H9 (cell line): Measurements from ENCODE around the gene LPP. TPM values are rescaled to one million over a fixed set of nuclear protein-coding genes. Genes with fewer than 3 reads are reported as not detected.

ENCODE experiments used
- DNase-seq: peaks from one replicate; pipeline ENCODE4 v3.0.0-alpha.2; 2017
- H2AFZ ChIP-seq: one replicate; pipeline ENCODE4 v1.6.1; 2013; ENCODE audit warnings: mild to moderate bottlenecking, low read length, control low read depth, moderate library complexity
- H2AK5ac ChIP-seq: 2 replicates; pipeline ENCODE4 v1.6.1; 2013; ENCODE audit warnings: low read length, control low read depth, mixed read lengths; ENCODE audit not compliant: insufficient read length
- H2BK120ac ChIP-seq: one replicate; pipeline ENCODE4 v1.6.1; 2013; ENCODE audit warnings: low read depth, mild to moderate bottlenecking, low read length, control low read depth, inconsistent platforms; ENCODE audit not compliant: poor library complexity, severe bottlenecking
- H2BK12ac ChIP-seq: 2 replicates; pipeline ENCODE4 v1.6.1; 2013; ENCODE audit warnings: low read length, control low read depth, mixed read lengths, low read depth; ENCODE audit not compliant: insufficient read length
- H2BK15ac ChIP-seq: 2 replicates; pipeline ENCODE4 v1.6.1; 2013; ENCODE audit warnings: low read depth, low read length, control low read depth
- H2BK20ac ChIP-seq: one replicate; pipeline ENCODE4 v1.6.1; 2013; ENCODE audit warnings: low read depth, mild to moderate bottlenecking, low read length, control low read depth, inconsistent platforms; ENCODE audit not compliant: poor library complexity, severe bottlenecking
- H2BK5ac ChIP-seq: 2 replicates; pipeline ENCODE4 v1.6.1; 2013; ENCODE audit warnings: low read length, control low read depth, mixed read lengths; ENCODE audit not compliant: insufficient read length
- H3K14ac ChIP-seq: 2 replicates; pipeline ENCODE4 v1.6.1; 2013; ENCODE audit warnings: low read length, control low read depth; ENCODE audit not compliant: insufficient read depth
- H3K18ac ChIP-seq: 2 replicates; pipeline ENCODE4 v1.6.1; 2013; ENCODE audit warnings: low read depth, mild to moderate bottlenecking, mixed read lengths, low read length, control low read depth; ENCODE audit not compliant: insufficient read length
- H3K23ac ChIP-seq: 2 replicates; pipeline ENCODE4 v1.6.1; 2013; ENCODE audit warnings: low read length, control low read depth, mixed read lengths, low read depth; ENCODE audit not compliant: insufficient read length
- H3K23me2 ChIP-seq: 2 replicates; pipeline ENCODE4 v1.6.1; 2013; ENCODE audit warnings: low read depth, mild to moderate bottlenecking, mixed read lengths, low read length, control low read depth; ENCODE audit not compliant: insufficient read length, poor library complexity, severe bottlenecking
- H3K27ac ChIP-seq: 2 replicates; pipeline ENCODE4 v1.5.1; 2013; ENCODE audit warnings: low read length, control low read depth, mixed read lengths, low read depth; ENCODE audit not compliant: insufficient read length
- H3K27me3 ChIP-seq: 2 replicates; pipeline ENCODE4 v1.6.1; 2013; ENCODE audit warnings: low read length, control low read depth, inconsistent platforms; ENCODE audit not compliant: insufficient read depth
- H3K4ac ChIP-seq: 2 replicates; pipeline ENCODE4 v1.6.1; 2013; ENCODE audit warnings: low read depth, mild to moderate bottlenecking, control low read depth, inconsistent platforms, low read length, moderate library complexity
- H3K4me1 ChIP-seq: 2 replicates; pipeline ENCODE4 v1.6.1; 2013; ENCODE audit warnings: low read length, control low read depth, inconsistent platforms; ENCODE audit not compliant: insufficient read depth
- H3K4me2 ChIP-seq: 2 replicates; pipeline ENCODE4 v1.6.1; 2013; ENCODE audit warnings: low read length, control low read depth, mixed read lengths; ENCODE audit not compliant: insufficient read length, insufficient read depth
- H3K56ac ChIP-seq: 2 replicates; pipeline ENCODE4 v1.6.1; 2013; ENCODE audit warnings: low read depth, mild to moderate bottlenecking, mixed read lengths, low read length, control low read depth; ENCODE audit not compliant: insufficient read length
- H3K79me1 ChIP-seq: 2 replicates; pipeline ENCODE4 v1.6.1; 2013; ENCODE audit warnings: low read depth, mild to moderate bottlenecking, moderate library complexity, low read length, control low read depth, inconsistent platforms; ENCODE audit not compliant: insufficient read depth, poor library complexity, severe bottlenecking
- H3K79me2 ChIP-seq: 2 replicates; pipeline ENCODE4 v1.6.1; 2013; ENCODE audit warnings: low read length, control low read depth, inconsistent platforms; ENCODE audit not compliant: insufficient read depth
- H3K9ac ChIP-seq: 2 replicates; pipeline ENCODE4 v1.6.1; 2013; ENCODE audit warnings: low read length, control low read depth, mixed read lengths; ENCODE audit not compliant: insufficient read length; ENCODE audit errors: extremely low read depth
- H3K9me3 ChIP-seq: one replicate; pipeline ENCODE4 v1.6.1; 2013; ENCODE audit warnings: low read depth, low read length, inconsistent platforms; ENCODE audit not compliant: control insufficient read depth
- H3T11ph ChIP-seq: one replicate; pipeline ENCODE4 v1.6.1; 2013; ENCODE audit warnings: mild to moderate bottlenecking, low read length, control low read depth, inconsistent platforms
- H4K20me1 ChIP-seq: one replicate; pipeline ENCODE4 v1.6.1; 2013; ENCODE audit not compliant: control insufficient read depth, insufficient read length, insufficient read depth
- H4K5ac ChIP-seq: 2 replicates; pipeline ENCODE4 v1.6.1; 2013; ENCODE audit warnings: low read depth, mild to moderate bottlenecking, mixed read lengths, low read length, control low read depth; ENCODE audit not compliant: insufficient read length
- H4K8ac ChIP-seq: replicated peaks from 2 replicates; pipeline ENCODE4 v1.6.1; 2013; ENCODE audit warnings: low read length, control low read depth, mixed read lengths, low read depth; ENCODE audit not compliant: insufficient read length
- H4K91ac ChIP-seq: 2 replicates; pipeline ENCODE4 v1.6.1; 2013; ENCODE audit warnings: low read depth, mild to moderate bottlenecking, moderate library complexity, mixed read lengths, low read length, control low read depth; ENCODE audit not compliant: insufficient read length
- H3K27ac Mint-ChIP-seq, 3 experiments: 2 replicates in 2 of 3; 3 replicates in 1 of 3; pipeline ENCODE4 v1.8.0; 2020 to 2021; ENCODE audit warnings: mixed read lengths in 3 of 3, mild to moderate bottlenecking in 1 of 3, moderate library complexity in 1 of 3
- H3K27me3 Mint-ChIP-seq: 2 replicates; pipeline ENCODE4 v1.8.0; 2021; ENCODE audit warnings: low read depth, mild to moderate bottlenecking, moderate library complexity, mixed read lengths
- H3K36me3 Mint-ChIP-seq, 3 experiments: 2 replicates in 2 of 3; 3 replicates in 1 of 3; pipeline ENCODE4 v1.8.0; 2020 to 2021; ENCODE audit warnings: low read depth in 3 of 3, mixed read lengths in 3 of 3; ENCODE audit not compliant: insufficient read depth in 1 of 3
- H3K4me1 Mint-ChIP-seq, 2 experiments: 2 replicates each; pipeline ENCODE4 v1.8.0; 2020; ENCODE audit warnings: mixed read lengths in 2 of 2
- H3K4me3 Mint-ChIP-seq, 2 experiments: 2 replicates in 1 of 2; 3 replicates in 1 of 2; pipeline ENCODE4 v1.8.0; 2020 to 2021; ENCODE audit warnings: mild to moderate bottlenecking in 2 of 2, mixed read lengths in 2 of 2, moderate library complexity in 1 of 2
- H3K9me3 Mint-ChIP-seq, 2 experiments: 2 replicates in 1 of 2; 3 replicates in 1 of 2; pipeline ENCODE4 v1.8.0; 2020; ENCODE audit warnings: mild to moderate bottlenecking in 2 of 2, mixed read lengths in 2 of 2, moderate library complexity in 1 of 2
- CTCF ChIP-seq: fragments of 200-600 bp; sonication (generic); conservative IDR thresholded peaks from 3 replicates; pipeline ENCODE4 v1.8.0; 2021; ENCODE audit warnings: antibody characterized with exemption, mild to moderate bottlenecking
- WGBS: extraction: QIAGEN DNeasy Blood & Tissue Kit; methylation state at CpG from one replicate; pipeline ENCODE4 v1.1.7; 2013; ENCODE audit warnings: missing lambda C conversion rate, low lambda C conversion rate, mixed read lengths; ENCODE audit not compliant: insufficient read length; ENCODE audit errors: extremely low coverage; 5-methylcytosine and 5-hydroxymethylcytosine counted together
- total RNA-seq: library from RNA; stranded (reverse); gene quantifications from 2 replicates; pipeline ENCODE4 v1.2.1, GENCODE V29; 2021

Gene LPP
- total RNA-seq, 1 experiment from 2014 or later: 64.6 TPM

- peaks cover 0 to 2% (median 0%) of the 10 kb centered on the region in 3 experiments; a peak in 2 of 7 replicates for H3K36me3 Mint-ChIP-seq
- Histone ChIP-seq H3K23me2 (no peaks in the 10 kb centered on the region), H4K5ac (no peak overlapping the region), H2BK5ac (no peak overlapping the region), H2BK15ac (no peak overlapping the region), H3K56ac (no peak overlapping the region), H3T11ph (no peak overlapping the region), H3K79me2 (no peaks in the 10 kb centered on the region), H3K27ac (no peak overlapping the region), H2AFZ (no peak overlapping the region), H3K9ac (no peak overlapping the region), H2BK120ac (no peak overlapping the region), H3K4me2 (no peak overlapping the region), H3K4me1 (no peaks in the 10 kb centered on the region), H4K8ac (no peak overlapping the region), H2BK12ac (no peak overlapping the region), H3K79me1 (no peaks in the 10 kb centered on the region), H3K27me3 (no peaks in the 10 kb centered on the region), H4K20me1 (no peaks in the 10 kb centered on the region), H3K23ac (no peak overlapping the region), H3K9me3 (no peaks in the 10 kb centered on the region), H3K14ac (no peak overlapping the region), H3K4ac (no peak overlapping the region), H4K91ac (no peak overlapping the region), H2AK5ac (no peak overlapping the region), H2BK20ac (no peak overlapping the region), H3K18ac (no peak overlapping the region)
- no peak for DNase-seq
- H3K27me3 Mint-ChIP-seq: no peaks in the 10 kb centered on the region
- WGBS: no CpG with 5 or more reads among the region's 1 CpG
- no peak overlapping the region for H3K4me3 Mint-ChIP-seq
- no peaks in the 10 kb centered on the region for H3K4me1 Mint-ChIP-seq
- no peak overlapping the region for H3K27ac Mint-ChIP-seq
- no peaks in the 10 kb centered on the region for H3K9me3 Mint-ChIP-seq
- TF ChIP-seq CTCF: no peak
Measured at GRCh38 chr3:188752850-188753249, 598.9 kb downstream of the LPP start.
